Panc1 (cell line): Measurements from ENCODE around the gene BCR.

Experiments used
- CTCF ChIP-seq: fragments of 450-650 bp; IDR thresholded peaks from 2 replicates; pipeline ENCODE4 v1.5.1; 2017; ENCODE audit warnings: mild to moderate bottlenecking
- POLR2AphosphoS5 ChIP-seq: IDR thresholded peaks from 2 replicates; pipeline ENCODE4 v1.6.1; 2012; ENCODE audit warnings: mild to moderate bottlenecking, low read depth, low read length, moderate library complexity

- TF ChIP-seq CTCF (no peak), POLR2AphosphoS5 (no peak)
Observed at GRCh38 chr22:23363683-23364082, 183.4 kb downstream of the BCR start.
